Activated CD8-positive, alpha-beta memory T cell treated with anti-CD3 and anti-CD28 coated beads for 24 hours (primary cell): ENCODE data around the gene HELZ.
"Not testable (repeated sequence)": the region's sequence is repeated elsewhere in the genome, so short reads cannot be mapped to it uniquely, and the experiment has no call there.

Source experiments
- DNase-seq: peaks from one replicate; pipeline ENCODE4 v3.0.0-alpha.2; 2020

Gene HELZ

DNA sequence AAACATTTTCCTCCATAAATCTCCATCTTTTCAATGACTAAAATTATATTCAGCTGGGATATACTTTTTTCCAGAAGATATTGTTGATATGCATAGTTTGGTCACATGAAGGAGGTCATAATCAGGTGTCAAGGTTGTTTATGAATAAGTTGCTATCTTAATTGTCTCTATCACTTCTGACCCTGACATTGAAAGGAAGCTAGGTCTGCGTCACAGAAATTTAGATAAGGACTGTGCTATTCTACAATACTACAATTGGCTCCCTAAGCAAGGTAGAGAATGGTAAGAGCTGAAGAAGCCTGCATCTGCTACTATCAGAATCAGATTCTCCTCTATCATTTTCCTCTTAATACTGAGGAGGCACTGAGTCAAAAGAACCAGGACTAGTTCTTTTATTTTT, 133.2 kb downstream of the HELZ start:
- no peak for DNase-seq

DNA sequence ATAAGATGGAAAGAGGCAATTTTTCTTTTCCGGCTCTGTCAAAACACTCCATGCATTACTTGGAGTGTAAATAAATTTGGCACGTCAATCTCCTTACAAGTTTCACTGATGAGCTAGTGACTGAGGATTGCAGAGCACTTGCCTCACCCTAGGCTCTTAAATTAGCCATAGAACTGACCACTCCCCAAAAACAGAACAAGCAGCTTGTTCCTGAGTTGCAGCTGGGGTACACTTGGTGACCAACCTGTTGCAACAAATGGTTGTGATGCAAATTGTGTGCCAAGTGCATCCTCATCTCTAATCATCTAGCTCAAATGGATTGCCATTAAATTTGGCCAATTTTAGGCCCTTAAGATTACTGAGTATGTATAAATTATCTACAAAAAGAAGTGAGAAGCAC, 133.7 kb downstream of the HELZ start:
- DNase-seq = no peak

DNA sequence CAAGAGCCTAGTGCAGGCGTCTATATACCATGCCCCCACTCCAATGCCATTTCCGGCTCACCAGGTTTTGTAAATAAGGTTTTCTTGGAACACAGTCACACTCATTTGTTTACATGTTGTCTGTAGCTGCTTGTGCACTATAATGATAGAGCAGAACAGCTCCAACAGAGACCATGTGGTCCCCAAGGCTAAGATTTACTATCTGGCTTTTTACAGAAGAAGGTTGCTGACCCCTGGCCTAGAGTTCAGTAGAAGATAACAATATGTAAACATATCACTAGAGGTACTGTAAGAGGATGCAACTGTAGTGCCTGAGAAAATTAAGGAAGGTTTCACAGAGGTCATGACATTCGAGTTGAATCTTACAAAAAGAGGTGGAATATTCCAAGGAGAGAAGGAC, 134.4 kb downstream of the HELZ start:
- no peak for DNase-seq

DNA sequence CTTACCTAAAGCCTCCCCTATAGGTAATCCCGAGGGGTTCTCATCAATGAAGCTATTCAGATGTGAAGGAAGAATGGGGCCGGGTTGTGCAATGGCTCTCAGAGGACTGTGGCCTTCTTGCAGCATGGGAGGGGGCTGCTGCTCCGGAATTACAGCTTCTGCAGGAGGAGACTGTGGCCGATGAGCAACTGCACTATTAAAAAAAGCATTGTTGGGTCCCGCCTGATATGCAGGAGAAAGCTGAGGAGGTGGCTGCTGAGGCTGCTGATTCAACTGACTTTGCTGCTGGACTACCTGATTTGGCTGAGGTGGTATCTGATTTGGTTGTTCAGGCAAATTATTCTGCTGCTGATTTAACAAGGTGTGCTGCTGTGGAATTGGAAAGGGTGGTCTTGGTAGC, 135.9 kb downstream of the HELZ start:
- DNase-seq = no peak

DNA sequence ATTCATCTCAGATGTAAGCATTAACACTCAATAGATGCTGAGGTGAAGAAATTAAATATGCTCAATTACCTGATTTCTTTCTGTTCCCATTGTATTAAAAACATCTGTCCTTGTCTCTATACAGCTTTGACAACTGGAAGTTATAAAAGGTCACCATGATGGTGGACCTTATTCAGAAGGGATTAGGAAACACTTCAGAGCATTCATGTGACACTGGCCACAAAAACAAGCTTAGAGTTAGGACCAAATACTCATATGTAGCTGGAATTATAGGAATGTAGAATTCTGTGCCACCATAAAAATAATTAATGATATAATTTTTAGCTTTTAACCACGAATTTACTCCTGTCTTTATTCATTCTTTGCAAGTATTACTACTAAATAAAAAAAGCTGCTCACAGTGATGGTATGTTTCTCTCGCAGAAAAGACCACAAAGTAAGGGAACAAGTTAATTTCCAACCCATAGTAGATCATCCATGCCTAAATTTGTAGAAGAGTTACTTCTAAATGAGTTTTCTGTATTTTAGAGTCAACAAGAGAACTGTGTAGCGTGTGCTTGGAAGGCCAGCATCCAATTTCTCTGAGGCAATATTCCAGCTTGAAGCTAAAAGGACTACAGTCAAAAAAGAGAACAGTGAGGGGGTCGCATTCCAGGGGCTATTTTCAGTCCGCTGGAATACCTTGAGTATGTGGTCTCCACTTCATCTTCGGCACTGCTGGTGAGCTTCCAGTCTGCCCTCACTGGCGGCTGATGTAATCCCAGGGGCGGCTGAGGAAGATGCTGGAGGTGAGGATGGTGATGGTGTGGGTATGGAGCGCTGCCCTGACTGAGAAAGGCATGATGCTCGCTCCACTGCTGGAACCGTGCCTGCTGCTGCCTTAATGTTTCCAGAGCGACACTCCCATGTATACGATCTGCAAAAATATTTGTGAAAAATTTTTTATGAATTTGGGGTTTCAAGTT, 136.9 kb downstream of the HELZ start:
- DNase-seq = no peak

DNA sequence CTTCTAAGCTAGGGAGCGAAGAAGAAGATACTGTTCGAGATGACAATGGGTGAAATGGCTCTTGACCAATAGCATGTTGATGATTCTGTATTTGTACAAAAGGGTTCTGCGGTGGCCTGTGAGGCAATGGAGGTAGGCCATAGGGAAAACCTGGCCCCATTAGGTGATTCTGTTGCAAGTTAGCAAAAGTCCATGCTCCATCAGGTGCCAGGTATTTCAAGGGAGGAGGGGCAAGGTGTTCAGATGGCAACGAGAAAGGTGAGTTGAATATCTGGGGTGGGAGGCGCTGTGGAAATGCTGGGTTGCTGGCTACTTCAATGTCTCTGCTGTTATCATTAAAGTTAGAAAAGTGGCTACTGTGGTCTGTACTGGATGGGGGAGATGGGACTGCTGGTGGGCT, 137.8 kb downstream of the HELZ start:
- DNase-seq = no peak

DNA sequence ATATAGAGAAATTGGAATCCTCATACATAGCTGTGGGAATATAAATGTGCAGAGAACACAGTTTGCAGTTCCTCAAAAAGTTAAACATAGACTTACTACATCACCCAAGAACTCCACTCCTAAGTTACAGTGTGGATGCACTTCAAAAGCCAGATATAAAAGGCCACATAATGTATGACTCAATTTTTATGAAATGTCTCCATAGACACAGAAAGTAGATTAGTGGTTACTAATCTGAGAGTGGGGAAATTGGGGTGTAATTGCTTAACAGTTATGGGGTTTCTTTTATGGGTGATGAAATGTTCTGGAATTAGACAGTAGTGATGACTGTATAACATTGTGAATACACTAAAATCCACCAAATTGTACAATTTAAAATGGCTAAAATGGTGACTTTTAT, 139.8 kb downstream of the HELZ start:
- DNase-seq = no peak

DNA sequence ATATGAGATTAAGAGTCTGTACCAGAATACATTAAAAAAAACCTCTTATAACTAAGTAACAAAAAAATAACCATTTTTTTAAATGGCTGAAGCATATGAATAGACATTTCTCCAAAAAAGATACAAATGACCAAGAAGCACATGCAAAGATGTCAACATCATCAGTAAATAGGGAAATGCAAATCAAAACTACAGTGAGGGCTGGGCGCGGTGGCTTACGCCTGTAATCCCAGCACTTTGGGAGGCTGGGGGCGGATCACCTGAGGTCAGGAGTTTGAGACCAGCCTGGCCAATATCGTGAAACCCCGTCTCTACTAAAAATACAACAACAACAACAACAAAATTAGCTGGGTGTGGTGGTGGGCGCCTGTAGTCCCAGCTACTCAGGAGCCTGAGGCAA, 140.4 kb downstream of the HELZ start:
- not testable (repeated sequence) for DNase-seq

DNA sequence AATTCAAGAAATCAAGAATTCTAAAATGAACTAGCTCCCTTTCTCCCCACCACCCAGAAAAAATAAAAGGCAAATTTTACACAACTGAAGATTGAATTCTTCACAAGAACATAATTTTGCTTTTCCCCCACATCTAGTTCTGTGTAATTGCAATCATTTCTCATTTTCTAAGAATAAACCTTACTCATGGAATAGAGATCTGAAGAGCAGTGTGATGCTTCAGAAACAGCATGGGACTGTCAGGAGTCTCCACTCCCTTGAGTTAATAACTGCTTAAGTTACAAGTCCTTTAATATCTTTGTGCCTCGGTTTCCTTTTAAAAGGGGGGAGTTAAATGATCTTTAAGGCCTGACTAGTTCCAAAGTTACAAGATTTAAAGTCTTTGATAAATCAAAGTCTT, 147.0 kb downstream of the HELZ start:
- no peak for DNase-seq

DNA sequence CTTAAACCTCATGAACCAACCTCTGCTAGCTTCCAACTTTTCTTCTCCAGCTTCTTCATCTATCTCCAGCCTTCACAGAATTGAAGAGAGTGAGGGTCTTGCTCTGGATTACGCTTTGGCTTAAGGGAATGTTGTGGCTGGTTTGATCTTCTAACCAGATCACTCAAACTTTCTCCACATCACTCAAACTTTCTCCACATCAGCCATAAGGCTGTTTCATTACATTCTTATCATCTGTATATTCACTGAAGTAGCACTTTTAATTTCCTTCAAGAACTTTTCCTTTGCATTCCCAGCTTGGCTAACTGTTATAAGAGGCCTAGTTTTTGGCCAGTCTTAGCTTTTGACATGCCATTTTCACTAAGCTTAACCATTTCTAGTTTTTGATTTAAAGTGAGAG, 148.4 kb downstream of the HELZ start:
- no peak for DNase-seq

DNA sequence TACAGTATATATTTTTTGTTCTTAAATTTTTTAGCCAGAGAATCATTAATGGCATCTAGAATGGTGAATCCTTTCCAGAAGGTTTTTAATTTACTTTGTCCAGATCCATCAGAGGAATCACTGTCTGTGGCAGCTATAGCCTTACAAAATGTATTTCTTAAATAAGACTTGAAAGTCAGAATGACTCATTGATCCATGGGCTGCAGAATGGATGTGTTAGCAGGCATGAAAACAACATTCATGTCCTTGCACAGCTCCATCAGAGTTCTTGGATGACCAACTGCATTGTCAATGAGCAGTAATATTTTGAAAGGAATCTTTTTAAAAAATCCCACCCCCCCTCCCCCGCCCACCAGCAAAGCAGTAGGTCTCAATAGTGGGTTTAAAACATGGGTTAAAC, 149.2 kb downstream of the HELZ start:
- DNase-seq = no peak

DNA sequence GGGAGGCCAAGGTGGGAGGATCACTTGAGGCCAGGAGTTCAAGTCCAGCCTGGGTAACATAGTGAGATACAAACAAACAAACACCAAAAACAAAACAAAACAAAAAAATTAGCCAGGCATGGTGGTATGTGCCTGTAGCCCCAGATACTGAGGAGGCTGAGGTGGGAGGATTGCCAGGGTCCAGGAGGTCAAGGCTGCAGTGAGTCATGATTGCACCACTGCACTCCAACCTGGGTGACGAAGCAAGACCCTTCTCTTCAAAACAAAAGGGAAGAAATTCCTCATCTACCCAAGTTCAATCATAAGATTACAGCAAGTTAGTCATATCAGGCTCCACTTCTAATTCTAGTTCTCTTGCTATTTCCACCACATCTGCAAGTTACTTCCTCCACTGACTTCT, 149.7 kb downstream of the HELZ start:
- not testable (repeated sequence) for DNase-seq

DNA sequence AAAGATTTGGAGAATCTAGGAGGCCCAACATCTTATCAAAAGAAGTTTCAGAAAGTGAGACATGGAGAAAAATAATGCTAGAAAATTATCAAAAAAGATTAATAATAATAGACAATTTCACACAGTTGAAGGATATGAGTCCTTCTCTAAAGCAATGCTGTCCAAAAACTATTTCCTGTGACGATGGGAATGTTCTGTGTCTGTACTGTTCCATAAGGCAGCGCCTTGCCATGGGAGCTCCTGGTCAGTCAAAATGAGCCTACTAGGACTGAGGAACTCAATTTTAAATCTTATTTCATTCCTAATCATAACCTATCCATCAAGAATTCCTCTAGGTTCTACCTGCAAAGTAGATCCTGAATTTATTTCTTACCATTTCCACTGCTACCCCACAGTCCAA, 151.6 kb downstream of the HELZ start:
- DNase-seq = no peak

DNA sequence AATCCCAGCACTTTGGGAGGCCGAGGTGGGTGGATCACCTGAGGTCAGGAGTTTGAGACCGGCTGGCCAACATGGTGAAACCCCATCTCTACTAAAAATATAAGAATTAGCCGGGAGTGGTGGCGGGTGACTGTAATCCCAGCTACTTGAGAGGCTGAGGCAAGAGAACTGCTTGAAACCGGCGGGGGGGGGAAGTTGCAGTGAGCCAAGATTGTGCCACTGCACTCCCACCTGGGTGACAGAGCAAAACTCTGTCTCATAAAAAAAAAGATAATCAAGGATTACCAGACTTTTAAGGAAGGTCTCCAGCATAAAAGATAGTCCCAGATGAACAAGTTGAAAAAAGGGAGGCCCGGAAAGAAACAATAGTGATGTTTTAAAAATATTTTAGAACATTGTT, 152.3 kb downstream of the HELZ start:
- DNase-seq = not testable (repeated sequence)

DNA sequence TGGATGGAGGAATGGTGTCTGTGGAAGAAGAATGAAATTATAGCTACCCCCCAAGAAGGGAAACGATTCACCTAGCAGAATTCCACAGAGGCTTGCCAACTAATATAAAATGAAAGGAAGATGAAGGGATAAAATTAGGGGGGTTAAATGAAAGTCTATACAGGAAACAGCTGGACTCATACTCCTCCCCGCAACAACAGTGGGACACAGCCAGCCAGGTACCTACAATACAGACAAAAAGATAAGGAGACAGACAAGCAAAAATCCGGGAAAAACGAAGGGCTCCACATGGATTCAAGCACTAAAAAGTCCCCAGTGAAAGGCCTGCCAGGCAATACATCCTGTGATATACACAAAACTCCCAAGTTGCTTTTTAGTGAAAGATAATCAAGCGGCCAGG, 152.7 kb downstream of the HELZ start:
- DNase-seq = no peak

DNA sequence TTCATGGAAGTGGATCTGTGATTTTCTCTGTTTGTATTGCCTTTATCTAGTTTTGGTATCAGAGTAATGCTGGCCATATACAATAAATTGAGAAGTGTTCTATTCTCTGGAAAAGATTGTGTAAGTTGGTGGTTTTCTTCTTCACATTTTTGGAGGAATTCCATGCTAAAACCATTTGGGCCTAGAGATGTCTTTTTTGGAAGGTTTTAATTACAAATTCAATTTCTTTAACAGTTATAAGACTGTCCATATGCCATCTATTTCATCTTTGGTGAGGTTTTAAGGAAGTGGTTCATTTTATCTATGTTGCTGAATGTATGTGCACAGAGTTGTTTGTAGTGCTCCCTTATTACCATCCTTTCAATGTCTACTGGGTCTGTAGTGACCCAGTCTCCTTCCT, 154.7 kb downstream of the HELZ start:
- no peak for DNase-seq

DNA sequence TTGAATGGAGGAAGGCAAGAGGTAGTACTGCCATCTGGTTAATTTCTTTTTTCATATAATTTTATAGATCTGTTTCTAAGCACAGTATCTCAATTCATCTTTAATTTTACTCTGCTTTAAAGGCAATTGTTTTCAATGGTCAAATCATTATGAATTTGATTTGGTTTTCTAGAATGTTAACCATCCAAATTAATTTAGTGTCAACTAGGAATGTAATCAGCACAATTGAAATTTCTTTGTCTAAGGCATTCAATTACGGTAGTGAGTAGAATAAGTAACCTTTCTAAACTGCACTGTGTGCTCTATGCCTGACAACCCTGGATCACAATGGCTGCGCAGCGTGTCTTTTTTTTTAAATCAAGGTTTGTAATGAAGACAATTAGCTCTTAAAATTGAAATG, 156.4 kb downstream of the HELZ start:
- DNase-seq = no peak

DNA sequence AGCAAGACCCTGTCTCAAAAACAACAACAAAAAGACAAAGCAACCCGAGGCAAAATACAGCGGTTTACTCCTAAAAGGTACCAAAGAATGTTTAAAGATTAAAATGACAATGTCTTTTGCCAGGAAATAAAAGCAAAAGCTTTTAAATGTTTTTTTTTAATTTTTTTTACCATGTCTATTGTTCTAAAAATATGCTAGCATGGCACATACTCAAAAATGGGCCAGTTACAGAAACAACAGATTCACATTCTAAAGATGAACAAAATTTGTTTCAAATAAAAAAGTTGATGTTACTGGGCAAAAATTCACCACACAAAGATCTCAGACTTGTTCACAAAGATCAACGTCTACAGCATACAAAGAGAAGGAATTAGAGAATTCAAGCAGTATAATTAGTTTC, 159.6 kb downstream of the HELZ start:
- DNase-seq = no peak

DNA sequence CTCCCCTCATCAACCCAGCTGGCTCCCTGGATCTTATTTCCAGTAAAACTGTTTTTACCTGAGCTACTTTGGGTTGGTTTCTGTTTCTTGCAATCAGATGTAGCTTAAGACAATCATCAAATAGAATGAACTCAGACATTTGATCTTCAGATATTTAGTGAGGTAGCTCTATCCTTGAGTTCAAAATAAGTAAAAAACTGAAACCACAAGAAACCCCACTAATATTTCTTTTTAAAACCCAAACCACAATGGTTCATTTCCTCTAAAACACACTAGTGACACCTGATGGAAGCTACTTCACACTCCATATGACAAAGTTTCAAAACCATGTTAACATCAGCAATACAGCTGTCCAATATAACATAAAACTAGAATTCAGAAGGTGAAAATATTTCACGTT, 162.9 kb downstream of the HELZ start:
- DNase-seq = no peak

DNA sequence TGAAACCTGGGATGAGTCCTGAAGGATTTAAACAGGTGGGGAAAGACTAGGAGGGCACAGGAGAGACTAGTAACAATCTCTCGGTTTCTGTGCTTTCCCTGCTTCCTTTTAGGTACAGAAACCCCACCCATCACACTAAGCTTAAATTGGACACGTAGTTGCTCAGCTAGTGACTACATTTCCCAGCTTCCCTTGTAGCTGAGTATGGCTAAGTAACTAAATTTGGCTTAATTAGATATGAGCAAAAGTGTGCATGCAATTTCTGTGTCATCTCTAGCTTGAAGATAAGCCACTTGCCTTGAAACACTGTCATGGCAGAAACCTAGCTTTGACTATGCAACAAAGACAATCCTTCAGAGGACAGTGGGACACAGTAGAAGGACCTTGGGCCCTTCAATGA, 164.2 kb downstream of the HELZ start:
- DNase-seq = no peak

DNA sequence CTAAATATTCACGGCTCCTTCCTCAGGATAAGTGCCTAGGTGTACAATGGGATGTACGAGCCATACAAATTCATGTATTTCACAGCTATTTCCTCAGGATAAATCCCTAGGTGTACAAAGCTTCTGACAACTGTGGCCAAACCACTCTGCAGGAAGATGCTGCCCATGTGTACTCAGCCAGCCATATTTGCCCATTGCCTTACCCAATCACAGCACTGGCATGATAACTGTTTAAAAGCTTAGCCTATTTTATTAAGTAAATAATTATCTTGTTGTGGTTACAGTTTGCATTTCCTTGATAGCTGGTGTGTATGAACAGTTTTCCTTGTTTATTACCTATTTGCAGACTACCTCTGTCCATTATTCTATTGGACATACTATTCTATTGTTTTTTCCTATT, 165.5 kb downstream of the HELZ start:
- no peak for DNase-seq

DNA sequence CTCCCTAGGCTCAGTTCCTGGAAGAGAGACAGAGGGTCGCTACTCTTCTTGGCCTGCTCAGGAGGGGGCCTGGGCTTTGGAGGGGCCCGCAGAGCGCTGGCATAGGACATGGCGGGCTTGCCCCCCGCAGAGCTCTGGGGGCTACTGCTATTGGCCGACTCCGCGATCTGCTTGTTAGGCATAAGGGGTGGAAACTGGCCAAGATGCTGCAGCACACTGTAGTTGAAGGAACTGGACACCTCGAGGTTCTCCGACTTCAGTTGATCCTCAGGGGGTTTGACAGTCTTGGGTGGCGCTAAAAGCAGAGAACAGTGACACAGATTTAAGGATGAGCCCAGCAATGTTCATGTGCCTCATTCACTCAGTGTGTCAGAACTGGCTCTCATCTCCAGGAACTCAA, 166.7 kb downstream of the HELZ start:
- no peak for DNase-seq

DNA sequence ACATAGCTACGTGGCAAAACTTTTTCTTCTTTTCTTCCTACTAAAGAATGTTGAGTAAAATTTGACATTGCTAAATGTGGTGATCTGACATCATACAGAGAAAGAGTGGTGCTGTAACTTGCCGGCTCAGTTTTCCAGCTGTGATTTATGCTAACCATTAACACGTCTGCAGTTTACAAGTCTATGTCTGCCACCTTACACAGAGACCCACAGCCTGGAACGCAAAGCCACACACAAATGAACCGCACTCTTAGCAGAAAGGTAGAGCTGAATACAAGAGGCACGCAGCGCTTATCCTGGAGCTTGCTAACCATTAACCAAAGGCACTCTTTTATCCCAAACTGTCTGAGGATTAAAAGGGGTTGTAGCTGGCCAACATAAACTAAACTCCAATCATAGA, 168.7 kb downstream of the HELZ start:
- no peak for DNase-seq

DNA sequence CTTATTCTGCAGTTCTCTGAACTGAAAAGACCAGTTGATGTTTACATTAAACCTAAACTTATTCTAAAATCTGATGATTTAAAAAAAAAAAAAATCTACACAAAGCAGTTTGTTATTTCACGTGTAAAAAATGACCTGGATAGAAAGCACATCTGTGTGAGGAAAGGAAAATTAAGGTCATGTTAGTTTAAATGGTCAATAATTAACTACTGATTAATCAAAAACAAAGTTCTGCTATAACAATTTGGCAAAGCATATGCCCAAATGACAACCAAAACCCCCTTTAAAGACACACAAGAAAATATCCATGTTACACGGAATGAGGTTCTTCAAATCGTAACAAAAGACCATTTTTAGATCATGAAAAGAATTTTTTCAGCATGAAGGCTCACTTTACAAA, 170.2 kb downstream of the HELZ start:
- no peak for DNase-seq

DNA sequence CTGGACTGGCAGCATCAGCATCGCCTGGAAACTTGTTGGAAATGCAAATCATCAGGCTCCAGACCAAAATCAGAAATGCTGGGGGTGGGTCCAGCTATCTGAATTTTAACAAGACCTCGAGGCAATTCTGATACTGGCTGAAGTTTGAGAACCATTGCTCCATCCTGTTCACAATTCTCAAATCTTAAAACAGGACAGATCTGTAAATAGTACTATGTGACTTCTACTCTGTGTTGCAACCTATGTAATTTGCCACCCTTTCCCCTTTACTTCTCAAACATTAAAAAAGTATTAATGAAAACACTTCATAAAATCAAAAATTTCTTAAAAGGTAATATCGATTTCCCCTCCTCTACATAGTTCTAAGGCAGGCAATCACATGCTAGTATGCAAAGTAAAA, 172.1 kb downstream of the HELZ start:
- DNase-seq = no peak
